Hepatocyte (in vitro differentiated cells): Measurements from ENCODE around the gene ASB15. TPM values are rescaled to one million over a fixed set of nuclear protein-coding genes. Genes with fewer than 3 reads are reported as not detected.

Experiments used
- DNase-seq: peaks from one replicate; pipeline ENCODE4 v3.0.0-alpha.2; 2016; ENCODE audit warnings: low spot score
- H2AFZ ChIP-seq: fragments of 200-600 bp; sonication (generic); 2 replicates; pipeline ENCODE4 v1.6.0; 2016; ENCODE audit warnings: antibody characterized with exemption, mild to moderate bottlenecking
- H3K27ac ChIP-seq: fragments of 200-600 bp; sonication (generic); 2 replicates; pipeline ENCODE4 v1.5.1; 2016; ENCODE audit warnings: mild to moderate bottlenecking
- H3K27me3 ChIP-seq: fragments of 200-600 bp; sonication (generic); 2 replicates; pipeline ENCODE4 v1.6.1; 2016
- H3K36me3 ChIP-seq: fragments of 200-600 bp; sonication (generic); replicated peaks from 2 replicates; pipeline ENCODE4 v1.5.1; 2016; ENCODE audit warnings: low read depth; ENCODE audit not compliant: insufficient read depth
- H3K4me1 ChIP-seq: fragments of 200-600 bp; sonication (generic); 2 replicates; pipeline ENCODE4 v1.5.1; 2016; ENCODE audit warnings: mild to moderate bottlenecking, moderate library complexity; ENCODE audit not compliant: insufficient read depth
- H3K4me2 ChIP-seq: fragments of 200-600 bp; sonication (generic); 2 replicates; pipeline ENCODE4 v1.6.0; 2016
- H3K4me3 ChIP-seq: fragments of 200-600 bp; sonication (generic); 2 replicates; pipeline ENCODE4 v1.5.1; 2016; ENCODE audit warnings: mild to moderate bottlenecking
- H3K79me2 ChIP-seq: fragments of 200-600 bp; sonication (generic); 2 replicates; pipeline ENCODE4 v1.6.0; 2017; ENCODE audit warnings: mild to moderate bottlenecking
- H3K9me2 ChIP-seq: fragments of 200-600 bp; sonication (generic); replicated peaks from 2 replicates; pipeline ENCODE4 v1.6.0; 2017; ENCODE audit warnings: mild to moderate bottlenecking; ENCODE audit not compliant: insufficient read depth
- H3K9me3 ChIP-seq: fragments of 200-600 bp; sonication (generic); 2 replicates; pipeline ENCODE4 v1.5.1; 2016; ENCODE audit warnings: low read depth, mild to moderate bottlenecking
- H4K20me1 ChIP-seq: fragments of 200-600 bp; sonication (generic); 2 replicates; pipeline ENCODE4 v1.6.0; 2016; ENCODE audit warnings: mild to moderate bottlenecking; ENCODE audit not compliant: insufficient read depth, poor library complexity, severe bottlenecking
- CTCF ChIP-seq: fragments of 200-600 bp; sonication (generic); IDR thresholded peaks from 2 replicates; pipeline ENCODE4 v1.5.1; 2016; ENCODE audit warnings: antibody characterized with exemption, mild to moderate bottlenecking; ENCODE audit not compliant: poor library complexity
- EZH2 ChIP-seq: fragments of 200-600 bp; sonication (generic); IDR thresholded peaks from 2 replicates; pipeline ENCODE4 v1.6.1; 2016; ENCODE audit warnings: antibody characterized with exemption, mild to moderate bottlenecking, borderline replicate concordance
- EZH2phosphoT487 ChIP-seq: fragments of 200-600 bp; sonication (generic); IDR thresholded peaks from one replicate; pipeline ENCODE4 v1.6.1; 2018; ENCODE audit warnings: antibody characterized with exemption, mild to moderate bottlenecking, low read depth, moderate library complexity; ENCODE audit not compliant: unreplicated experiment, severe bottlenecking
- WGBS: methylation state at CpG from one replicate; pipeline ENCODE4 v1.1.6; 2016; ENCODE audit warnings: low lambda C conversion rate; ENCODE audit errors: missing lambda C conversion rate; 5-methylcytosine and 5-hydroxymethylcytosine counted together
- polyA plus RNA-seq: library from polyadenylated mRNA; unstranded; fragments of >200 nt; fragmentation: Nextera tagmentation; extraction: Ambion mirVana; gene quantifications from 2 replicates; pipeline ENCODE4 v1.2.1, GENCODE V29; 2016
- total RNA-seq: library from RNA; depleted of rRNA; stranded (reverse); fragments of >200 nt; gene quantifications from 2 replicates; pipeline ENCODE4 v1.2.3, GENCODE V29; 2014

Gene ASB15
- total and polyA plus RNA-seq, 2 experiments from 2014 or later = not detected

GRCh38 chr7:123658023-123658422, 56.4 kb downstream of the ASB15 start:
- Histone ChIP-seq H4K20me1 (no peaks in the 10 kb centered on the region), H3K36me3 (no peaks in the 10 kb centered on the region), H2AFZ (no peak overlapping the region), H3K4me1 (no peaks in the 10 kb centered on the region), H3K4me2 (no peak overlapping the region), H3K9me3 (no peaks in the 10 kb centered on the region), H3K79me2 (no peaks in the 10 kb centered on the region), H3K4me3 (no peak overlapping the region), H3K27ac (no peak overlapping the region), H3K9me2 (no peaks in the 10 kb centered on the region), H3K27me3 (no peaks in the 10 kb centered on the region)
- 65% methylated on average over 6 of the region's 6 CpGs for WGBS
- TF ChIP-seq EZH2 (no peak), CTCF (no peak), EZH2phosphoT487 (no peak)
- DNase-seq = no peak

GRCh38 chr7:123660514-123661354, 59.1 kb downstream of the ASB15 start:
- no peak overlapping the region for H3K27ac ChIP-seq
- H3K36me3 ChIP-seq = no peaks in the 10 kb centered on the region
- 47% methylated on average over 8 of the region's 8 CpGs for WGBS
- H3K4me3 ChIP-seq = no peak overlapping the region
- no peaks in the 10 kb centered on the region for H3K9me3 ChIP-seq
- TF ChIP-seq CTCF (no peak), EZH2 (no peak), EZH2phosphoT487 (no peak)
- no peak overlapping the region for H3K4me2 ChIP-seq
- H4K20me1 ChIP-seq = no peaks in the 10 kb centered on the region
- H2AFZ ChIP-seq = no peak overlapping the region
- H3K27me3 ChIP-seq = no peaks in the 10 kb centered on the region
- DNase-seq = no peak
- peaks cover 4% of the 10 kb centered on the region for H3K9me2 ChIP-seq
- peaks cover 4% of the 10 kb centered on the region for H3K4me1 ChIP-seq
- H3K79me2 ChIP-seq = no peaks in the 10 kb centered on the region

GRCh38 chr7:123661765-123662164, 60.1 kb downstream of the ASB15 start:
- H3K79me2 ChIP-seq = no peaks in the 10 kb centered on the region
- no peak for DNase-seq
- no peak overlapping the region for H3K4me3 ChIP-seq
- peaks cover 9% of the 10 kb centered on the region for H3K4me1 ChIP-seq
- H3K27me3 ChIP-seq = no peaks in the 10 kb centered on the region
- no peak overlapping the region for H3K4me2 ChIP-seq
- no peaks in the 10 kb centered on the region for H3K9me3 ChIP-seq
- H4K20me1 ChIP-seq = no peaks in the 10 kb centered on the region
- H3K27ac ChIP-seq = no peak overlapping the region
- no peak for TF ChIP-seq CTCF
- peaks cover 4% of the 10 kb centered on the region for H3K9me2 ChIP-seq
- H2AFZ ChIP-seq = no peak overlapping the region
- no peaks in the 10 kb centered on the region for H3K36me3 ChIP-seq
- 100% methylated on average over 1 of the region's 1 CpG for WGBS
